Brain microvascular endothelial cell (primary cell): ENCODE data around the gene TSPO2.

Experiments used
- DNase-seq: peaks from one replicate; pipeline ENCODE4 v3.0.0-alpha.2; 2020
- H3K27ac ChIP-seq: fragments of 250-450 bp; sonication (Bioruptor Pico); 2 replicates; pipeline ENCODE4 v1.5.1; 2020; ENCODE audit warnings: mild to moderate bottlenecking, moderate library complexity
- H3K27me3 ChIP-seq: fragments of 250-450 bp; sonication (Bioruptor Pico); replicated peaks from 2 replicates; pipeline ENCODE4 v1.5.1; 2020; ENCODE audit warnings: mild to moderate bottlenecking
- H3K36me3 ChIP-seq: fragments of 250-450 bp; sonication (Bioruptor Pico); replicated peaks from 2 replicates; pipeline ENCODE4 v1.5.1; 2020; ENCODE audit warnings: mild to moderate bottlenecking
- H3K4me3 ChIP-seq: 2 replicates; pipeline ENCODE4 v1.5.1; 2011; ENCODE audit warnings: low read depth, mild to moderate bottlenecking, control low read depth, low read length, moderate library complexity
- CTCF ChIP-seq: IDR thresholded peaks from 2 replicates; pipeline ENCODE4 v1.5.1; 2011; ENCODE audit warnings: low read depth, mild to moderate bottlenecking, moderate library complexity, low read length, control low read depth, inconsistent platforms; ENCODE audit errors: missing control alignments
- in situ Hi-C: cut with HindIII; loops from 2 replicates; pipeline ENCODE4 v1.10.0; 2017; ENCODE audit warnings: low sequenced_read_pairs, low pct_ligation_motif_present

TSPO2 gene

DNA sequence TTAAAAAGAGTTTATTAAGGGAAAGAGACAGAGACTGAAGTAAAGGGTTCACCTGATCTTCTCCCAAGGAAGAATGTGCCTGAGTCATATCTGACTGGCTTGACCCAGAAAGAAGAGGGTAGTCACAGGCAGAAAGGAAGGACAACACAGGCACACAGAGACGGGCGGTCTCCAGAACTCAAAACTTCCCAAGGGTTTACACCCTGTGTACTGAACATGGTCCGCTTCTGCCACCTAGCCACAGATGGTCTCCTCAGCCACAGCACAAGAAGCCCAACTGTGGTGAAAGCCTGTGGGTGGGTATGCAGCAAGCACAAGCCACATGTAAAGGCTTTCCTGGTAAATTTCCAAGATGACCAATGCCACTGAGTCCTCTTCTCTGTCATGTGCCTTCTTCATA is 20.4 kb upstream of the TSPO2 start:
- peak; percentile 59 for TF ChIP-seq CTCF
- no peak overlapping the region for H3K4me3 ChIP-seq
- no peaks in the 10 kb centered on the region for H3K27me3 ChIP-seq
- no peak for DNase-seq
- in situ Hi-C loops = no loop called here
- no peaks in the 10 kb centered on the region for H3K36me3 ChIP-seq
- no peak overlapping the region for H3K27ac ChIP-seq

DNA sequence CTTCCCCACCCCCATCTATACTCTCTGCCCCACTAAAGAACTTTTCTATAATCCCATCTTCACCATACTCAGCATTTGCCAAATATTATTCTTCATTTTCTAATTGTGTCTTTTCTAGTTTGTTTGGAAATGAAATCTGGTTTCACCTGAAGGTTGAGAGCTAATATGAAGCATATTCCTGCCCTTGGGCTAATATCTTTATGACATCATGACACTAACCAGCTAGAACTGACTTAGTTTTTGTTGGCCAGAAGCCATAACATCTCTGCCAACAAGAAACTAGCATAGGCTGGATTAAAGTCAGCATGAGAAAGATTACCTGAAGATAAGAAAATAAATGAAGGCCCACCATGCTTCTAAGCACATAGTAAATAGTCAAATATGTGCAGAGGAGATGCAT is 20.0 kb upstream of the TSPO2 start:
- Histone ChIP-seq H3K27me3 (no peaks in the 10 kb centered on the region), H3K27ac (no peak overlapping the region), H3K36me3 (no peaks in the 10 kb centered on the region), H3K4me3 (no peak overlapping the region)
- no peak for TF ChIP-seq CTCF
- in situ Hi-C loops = no loop called here
- peak; percentile 5 for DNase-seq

GRCh38 chr6:41023114-41023513 is 19.2 kb upstream of the TSPO2 start:
- Histone ChIP-seq H3K4me3 (no peak overlapping the region), H3K36me3 (no peaks in the 10 kb centered on the region), H3K27me3 (no peaks in the 10 kb centered on the region), H3K27ac (no peak overlapping the region)
- TF ChIP-seq CTCF = no peak
- DNase-seq = no peak
- in situ Hi-C loops = no loop called here

- TF ChIP-seq CTCF = no peak
- H3K36me3 ChIP-seq = no peaks in the 10 kb centered on the region
- no peaks in the 10 kb centered on the region for H3K27me3 ChIP-seq
- in situ Hi-C loops = no loop called here
- no peak overlapping the region for H3K27ac ChIP-seq
- no peak overlapping the region for H3K4me3 ChIP-seq
- no peak for DNase-seq
Measured at GRCh38 chr6:41025966-41026530, 16.2 kb upstream of the TSPO2 start.

DNA sequence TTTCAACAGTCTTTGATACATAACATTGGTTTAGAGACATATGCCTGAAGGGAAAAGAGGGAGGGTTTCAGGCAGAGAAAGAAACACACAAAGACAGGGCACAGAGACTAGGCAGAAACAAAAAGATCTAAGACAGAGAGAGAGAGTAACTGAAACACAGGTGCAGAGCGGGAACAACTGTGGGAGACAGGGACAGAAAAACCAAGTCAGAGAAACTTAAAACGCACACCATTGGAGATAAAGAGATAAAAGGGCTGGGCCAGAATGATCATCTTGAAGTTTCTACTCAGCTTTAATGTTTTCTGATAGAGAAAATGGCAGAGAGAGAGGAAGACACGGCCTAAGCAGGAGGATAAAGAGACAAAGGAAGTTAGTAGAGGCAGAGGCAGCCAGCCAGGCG is 15.0 kb upstream of the TSPO2 start:
- DNase-seq = no peak
- Histone ChIP-seq H3K36me3 (no peaks in the 10 kb centered on the region), H3K4me3 (peak overlapping the region; percentile 55), H3K27me3 (no peaks in the 10 kb centered on the region), H3K27ac (no peak overlapping the region)
- in situ Hi-C loops = no loop called here
- no peak for TF ChIP-seq CTCF
